Stimulated activated CD4-positive, alpha-beta T cell treated with anti-CD3 and anti-CD28 coated beads, Interleukin-15, amount 100 ng/mL, for 24 hours (primary cell): ENCODE measurements around the gene AP2A1.
A peak's percentile ranks its signal among the peaks of the same experiment; 100 is the strongest.
"Not testable (repeated sequence)": the region's sequence is repeated elsewhere in the genome, so short reads cannot be mapped to it uniquely, and the experiment has no call there.

ENCODE experiments used
- DNase-seq: peaks from one replicate; pipeline ENCODE4 v3.0.0-alpha.2; 2020

The AP2A1 gene

DNA sequence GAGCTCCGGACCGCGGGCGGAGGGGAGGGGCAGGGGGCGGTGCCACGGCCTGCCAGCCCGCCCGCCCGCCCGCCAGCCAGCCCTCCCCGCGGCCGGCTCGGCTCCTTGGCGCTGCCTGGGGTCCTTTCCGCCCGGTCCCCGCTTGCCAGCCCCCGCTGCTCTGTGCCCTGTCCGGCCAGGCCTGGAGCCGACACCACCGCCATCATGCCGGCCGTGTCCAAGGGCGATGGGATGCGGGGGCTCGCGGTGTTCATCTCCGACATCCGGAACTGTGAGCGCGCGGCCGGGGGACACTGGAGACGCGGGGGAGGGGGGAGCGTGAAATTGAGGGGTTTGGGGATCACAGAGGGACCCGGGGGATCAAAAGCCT is at the start of gene AP2A1:
TSS of gene AP2A1 (plus strand) at position 72 of the 370 bp plus-strand sequence. CDS start at position 205, 133 bp downstream.
- DNase-seq, result no peak

DNA sequence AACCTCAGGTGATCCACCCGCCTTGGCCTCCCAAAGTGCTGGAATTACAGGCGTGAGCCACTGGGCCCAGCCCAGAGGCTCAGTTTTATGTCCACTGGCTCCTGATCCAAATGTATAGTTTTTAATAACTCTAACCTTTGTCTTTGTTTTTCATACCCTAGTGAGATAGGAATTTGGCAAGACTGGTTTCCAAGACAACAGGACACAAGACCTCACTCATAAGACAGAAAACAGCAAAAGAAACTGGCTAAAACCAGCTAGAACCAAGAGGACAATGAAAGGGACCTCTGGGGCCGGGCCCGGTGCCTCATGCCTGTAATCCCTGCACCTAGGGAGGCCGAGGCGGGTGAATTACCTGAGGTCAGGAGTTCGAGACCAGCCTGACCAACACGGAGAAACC is 48.3 kb upstream of the AP2A1 start:
- no peak for DNase-seq

DNA sequence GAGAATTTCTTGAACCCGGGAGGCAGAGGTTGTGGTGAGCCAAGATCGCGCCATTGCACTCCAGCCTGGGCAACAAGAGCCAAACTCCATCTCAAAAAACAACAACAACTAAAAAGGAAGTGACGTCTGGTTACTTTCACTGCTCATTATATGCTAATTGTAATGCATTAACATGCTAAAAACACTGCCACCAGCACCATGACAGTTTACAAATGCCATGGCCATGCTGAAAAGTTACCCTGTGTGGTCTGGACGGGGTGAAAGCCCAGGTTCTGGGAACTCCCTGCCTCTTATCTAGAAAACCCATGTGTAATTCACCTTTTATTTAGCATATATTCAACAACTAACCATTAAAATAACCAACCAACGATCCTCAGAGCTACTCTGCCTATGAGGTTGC is 47.8 kb upstream of the AP2A1 start:
- no peak for DNase-seq

DNA sequence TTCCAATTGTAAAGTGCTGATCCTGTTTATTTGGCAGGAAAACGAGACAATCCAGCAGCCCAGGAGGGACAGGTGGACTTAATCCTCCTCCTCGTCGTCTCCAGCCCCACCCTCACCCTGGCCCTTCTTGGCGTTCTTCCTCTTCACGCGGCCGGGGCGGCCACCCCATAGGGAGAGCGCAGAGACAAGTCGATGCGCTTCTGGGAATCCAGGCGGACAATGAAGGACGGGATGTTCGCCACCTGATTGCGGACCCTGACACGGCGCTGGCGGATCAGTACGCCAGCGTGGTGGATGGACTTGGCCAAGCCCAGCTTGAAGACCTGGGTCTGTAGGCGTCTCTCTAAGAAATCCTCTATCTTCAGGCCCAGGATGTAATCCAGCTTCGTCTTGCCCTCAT is 47.4 kb upstream of the AP2A1 start:
- DNase-seq, result not testable (repeated sequence)

DNA sequence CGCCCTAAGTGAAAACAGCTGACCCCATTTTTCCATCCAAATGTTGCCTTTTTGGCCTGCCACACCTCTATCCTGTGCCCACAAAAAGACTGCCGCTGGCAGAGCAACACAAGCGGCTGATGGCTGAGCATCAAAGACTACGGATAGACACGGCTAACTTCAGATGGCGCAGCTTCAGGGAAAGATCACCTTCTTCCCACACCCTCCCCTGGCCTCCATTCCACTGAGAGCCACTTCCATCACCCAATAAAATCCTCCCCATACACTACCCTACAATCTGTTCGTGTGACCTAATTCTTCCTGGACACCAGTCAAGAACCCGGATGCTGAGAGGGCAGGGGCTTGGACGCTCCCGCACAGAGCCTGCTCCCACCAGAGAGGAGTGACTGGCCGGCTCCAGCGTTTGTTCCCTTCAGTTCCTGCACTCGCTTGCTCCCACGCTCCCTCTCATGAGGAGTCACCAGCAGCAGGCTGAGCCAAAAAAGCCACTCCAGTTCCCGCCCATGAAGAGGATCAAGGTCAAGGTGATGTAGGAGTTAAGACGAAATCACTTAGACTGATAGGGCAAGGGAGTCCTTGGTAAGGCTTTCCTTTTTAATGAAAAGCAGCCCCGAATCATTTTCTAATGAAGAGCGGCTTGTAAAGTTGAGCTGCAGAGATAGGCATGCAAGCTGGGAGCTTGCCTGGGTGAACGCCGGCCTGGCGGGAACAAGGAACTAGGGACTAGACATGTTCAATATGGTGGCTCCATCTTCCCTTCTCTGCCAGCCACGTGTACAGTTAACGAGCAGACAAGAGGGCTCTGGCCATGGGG is 39.4 kb upstream of the AP2A1 start:
- DNase-seq, result no peak

DNA sequence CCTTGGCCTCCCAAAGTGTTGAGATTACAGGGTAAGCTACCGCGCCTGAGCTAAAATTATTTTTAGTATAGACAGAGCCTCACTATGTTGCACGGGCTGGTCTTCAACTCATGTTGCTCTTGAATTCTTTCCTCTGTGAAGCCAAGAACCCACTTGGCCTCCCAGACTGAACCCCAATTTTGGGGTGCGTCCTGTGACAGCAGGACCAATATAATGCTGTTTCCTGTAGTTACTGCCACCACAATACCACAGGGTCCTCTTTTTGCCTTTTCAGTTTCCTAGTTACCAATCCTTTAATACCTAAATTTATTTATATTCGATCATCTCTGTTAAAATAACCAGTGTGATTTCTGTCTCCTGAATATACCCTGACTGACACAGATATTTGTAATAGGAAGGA is 36.6 kb upstream of the AP2A1 start:
- DNase-seq, result no peak

DNA sequence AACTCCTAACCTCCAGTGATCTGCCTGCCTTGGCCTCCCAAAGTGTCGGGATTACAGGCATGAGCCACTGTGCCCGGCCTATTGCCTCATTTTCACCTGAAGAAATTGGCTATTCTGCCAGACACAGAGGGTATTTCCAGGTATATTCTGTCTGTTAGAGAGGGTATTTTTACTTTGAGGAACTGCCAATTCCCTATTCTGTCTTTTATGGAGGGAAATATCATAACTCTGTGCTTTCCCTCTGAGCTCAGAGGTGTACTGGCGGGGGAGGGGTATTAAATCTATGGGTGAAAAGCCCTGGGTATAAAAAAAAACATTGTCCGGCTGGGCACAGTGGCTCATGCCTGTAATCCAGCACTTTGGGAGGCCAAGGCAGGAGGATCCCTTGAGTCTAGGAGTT is 28.5 kb upstream of the AP2A1 start:
- DNase-seq, result no peak

DNA sequence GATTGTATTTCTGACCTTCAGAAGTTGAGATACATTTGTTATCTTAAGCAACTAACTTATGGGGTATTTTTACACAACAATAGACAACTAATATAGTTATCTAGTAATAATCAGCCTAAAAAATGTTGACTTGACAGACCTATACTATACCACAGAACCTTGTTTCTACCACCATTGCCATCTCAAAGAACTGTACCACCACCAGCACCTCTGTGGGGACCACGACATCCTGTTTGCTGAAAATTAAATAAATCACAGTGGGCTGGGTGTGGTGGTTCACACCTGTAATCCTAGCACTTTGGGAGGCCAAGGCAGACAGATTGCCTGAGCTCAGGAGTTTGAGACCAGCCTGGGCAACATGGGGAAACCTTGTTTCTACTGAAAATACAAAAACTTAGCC is 27.7 kb upstream of the AP2A1 start:
- DNase-seq, result no peak

DNA sequence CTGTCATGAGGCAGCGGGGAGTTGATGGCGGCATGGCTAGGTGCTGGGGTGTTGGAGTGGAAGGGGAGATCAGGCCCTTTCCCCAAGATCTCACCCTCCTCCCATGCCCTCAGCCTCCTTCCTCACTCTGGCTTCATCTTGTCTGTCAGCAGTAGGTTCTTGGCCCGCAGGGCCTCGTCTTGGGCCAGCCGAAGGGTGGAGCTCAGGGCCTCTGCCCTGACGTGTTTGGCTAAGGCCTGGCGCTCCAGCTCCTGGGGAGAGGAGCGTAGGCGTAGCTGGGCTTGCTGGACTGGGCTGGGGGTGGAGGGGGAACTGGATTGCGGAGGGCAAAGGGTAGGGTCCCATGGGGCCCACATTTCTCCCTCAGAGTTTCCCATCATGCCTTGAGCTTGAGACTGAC is 26.9 kb upstream of the AP2A1 start:
- no peak for DNase-seq

DNA sequence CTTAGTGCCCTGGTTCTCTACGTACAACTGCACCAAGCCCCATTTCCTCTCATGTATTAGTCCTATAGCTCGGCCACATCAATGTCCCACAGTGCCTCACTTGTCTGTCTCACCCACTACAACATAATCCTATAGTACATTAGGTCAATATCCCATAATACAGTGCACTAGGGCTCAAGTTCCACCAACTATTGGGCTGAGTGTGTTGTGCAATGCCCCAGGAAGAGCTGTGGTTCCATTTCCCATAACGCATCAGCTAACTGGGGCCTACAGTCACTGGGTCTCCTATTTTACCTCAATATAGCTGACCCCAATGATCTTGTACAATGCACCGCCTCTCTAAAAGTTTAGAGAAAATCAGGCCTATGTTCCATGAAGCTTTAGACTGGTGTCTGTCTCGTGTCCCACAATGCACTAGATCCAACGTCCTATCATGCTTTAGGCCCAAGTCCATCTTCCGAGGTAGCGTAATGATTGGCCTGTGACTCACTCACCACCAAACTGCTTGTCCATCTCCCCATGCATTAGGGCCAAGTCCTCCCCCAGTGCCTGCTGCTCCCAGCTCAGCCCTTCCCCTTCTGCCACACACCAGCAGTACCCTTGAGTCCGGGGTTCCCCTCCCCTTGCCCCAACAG is 25.5 kb upstream of the AP2A1 start:
- no peak for DNase-seq

DNA sequence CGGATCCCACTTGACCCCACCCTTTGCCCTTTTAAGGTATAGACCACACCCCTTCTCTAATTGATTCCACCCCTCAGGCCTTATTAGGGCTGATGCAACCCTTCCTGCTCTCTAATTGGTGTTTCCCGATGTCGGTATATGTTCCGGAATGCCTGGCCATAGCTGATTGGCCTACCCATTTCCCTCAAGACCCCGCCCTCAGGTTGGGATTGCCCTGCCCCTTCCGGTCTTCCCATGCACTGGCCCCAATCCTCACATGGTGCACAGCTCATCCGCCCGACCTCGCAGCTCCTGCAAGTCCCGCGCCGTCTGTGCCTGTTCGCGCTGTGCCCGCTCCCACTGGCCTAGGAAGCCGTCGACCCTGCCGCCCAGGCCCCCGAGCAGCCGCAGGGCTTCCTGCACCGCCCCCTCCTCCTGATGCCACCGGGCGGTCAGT is 21.8 kb upstream of the AP2A1 start:
- DNase-seq, result no peak

DNA sequence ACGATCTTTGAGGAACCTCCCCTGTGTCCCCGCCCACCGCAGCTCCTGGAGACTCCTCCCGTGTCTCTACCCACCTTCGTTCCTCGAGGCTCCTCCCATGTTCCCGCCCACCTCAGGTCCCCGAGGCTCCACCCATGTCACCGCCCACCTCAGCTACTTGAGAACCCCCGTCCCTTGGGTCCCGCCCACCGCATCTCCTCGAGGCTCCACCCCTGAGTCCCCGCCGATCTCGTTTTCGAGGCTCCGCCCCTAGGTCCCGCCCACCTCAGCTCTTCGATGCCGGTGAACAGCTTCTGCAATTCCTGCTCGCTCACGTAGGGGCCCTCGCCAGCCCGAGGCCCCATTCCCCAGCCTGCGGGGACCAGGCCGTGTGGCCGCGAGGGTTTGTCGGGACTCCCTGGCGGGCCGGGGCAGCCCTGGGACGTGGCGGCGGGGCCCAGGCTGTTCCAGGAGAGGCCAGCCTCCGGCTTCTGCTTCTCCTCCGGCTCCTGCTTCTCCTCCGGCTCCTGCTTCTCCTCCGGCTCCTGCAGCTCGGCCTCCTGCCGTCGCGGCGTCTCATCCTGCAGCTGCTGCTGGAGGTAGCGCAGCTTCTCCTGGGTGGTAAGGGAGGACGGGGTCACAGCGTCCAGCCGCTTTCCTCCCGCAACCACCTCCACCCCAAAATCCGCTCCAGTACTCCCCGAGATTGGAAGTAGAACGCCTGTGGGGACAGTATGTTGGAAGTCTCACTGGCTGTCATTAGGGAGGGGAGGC is 20.4 kb upstream of the AP2A1 start:
- peak; percentile 74 for DNase-seq

DNA sequence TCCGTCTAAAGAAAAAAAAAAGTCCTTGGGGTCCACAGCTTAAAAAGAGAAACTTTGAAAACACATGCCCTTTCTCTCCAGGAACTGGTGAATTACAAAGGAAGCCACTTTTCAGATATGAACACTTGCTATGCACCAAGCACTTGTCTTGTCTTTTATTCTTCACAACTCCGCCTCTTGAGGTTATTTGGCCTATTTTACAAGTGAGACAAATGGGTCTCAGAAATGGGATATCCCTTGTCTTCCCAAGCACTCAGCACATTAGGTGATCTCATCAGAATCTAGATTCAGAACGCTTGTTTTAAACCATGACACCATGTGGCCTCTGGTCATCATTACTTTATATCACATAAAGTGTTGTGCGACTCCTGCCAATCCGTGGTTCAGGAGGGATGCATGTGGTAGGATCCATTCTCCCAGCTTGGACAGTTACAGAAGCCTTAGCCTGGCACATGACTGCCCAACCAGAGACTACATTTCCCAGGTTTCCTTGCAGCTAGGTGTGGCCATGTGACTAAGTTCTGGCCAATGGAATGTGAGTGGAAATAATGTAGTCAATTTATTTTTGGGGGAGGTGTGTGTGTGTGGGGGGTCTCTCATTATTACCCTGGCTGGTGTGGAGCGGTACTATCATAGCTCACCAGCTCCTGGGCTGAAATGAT is 17.6 kb upstream of the AP2A1 start:
- no peak for DNase-seq

DNA sequence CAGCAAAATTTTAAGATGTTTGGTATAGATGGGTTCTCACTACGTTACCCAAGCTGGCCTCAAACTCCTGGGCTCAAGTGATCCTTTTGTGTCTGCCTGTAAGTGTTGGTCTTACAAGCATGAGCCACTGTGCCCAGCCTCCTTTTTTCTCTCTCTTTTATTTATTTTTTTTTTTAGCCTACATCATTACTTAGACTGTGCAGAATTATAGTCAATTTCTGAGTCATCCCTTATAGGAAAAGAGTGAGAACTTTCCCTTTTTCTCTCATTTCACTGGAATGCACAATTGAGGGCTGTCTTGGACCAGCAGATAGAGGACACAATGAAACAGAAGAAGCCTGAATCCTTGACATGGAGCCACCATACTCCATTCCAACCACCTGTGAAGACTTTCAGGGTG is 17.0 kb upstream of the AP2A1 start:
- no peak for DNase-seq

DNA sequence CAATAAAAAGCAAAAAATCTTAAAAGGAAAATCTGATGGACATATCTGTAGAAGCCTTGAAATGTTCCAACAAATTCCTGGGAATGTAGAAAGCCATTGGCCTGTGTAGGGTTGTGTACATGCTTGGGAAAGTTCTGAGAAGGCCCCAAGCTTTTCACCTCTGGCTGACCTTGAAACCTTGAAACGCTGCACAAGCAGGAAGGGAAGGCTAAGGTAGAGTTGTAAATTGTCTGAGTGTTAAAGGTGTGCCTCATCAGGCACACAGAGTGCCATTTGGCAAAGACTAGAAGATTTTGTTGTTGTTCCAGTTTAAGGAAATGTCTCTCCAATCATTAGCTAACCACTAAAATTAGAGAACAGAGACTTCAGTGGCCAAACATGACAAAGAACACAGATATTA is 14.1 kb upstream of the AP2A1 start:
- DNase-seq, result no peak

DNA sequence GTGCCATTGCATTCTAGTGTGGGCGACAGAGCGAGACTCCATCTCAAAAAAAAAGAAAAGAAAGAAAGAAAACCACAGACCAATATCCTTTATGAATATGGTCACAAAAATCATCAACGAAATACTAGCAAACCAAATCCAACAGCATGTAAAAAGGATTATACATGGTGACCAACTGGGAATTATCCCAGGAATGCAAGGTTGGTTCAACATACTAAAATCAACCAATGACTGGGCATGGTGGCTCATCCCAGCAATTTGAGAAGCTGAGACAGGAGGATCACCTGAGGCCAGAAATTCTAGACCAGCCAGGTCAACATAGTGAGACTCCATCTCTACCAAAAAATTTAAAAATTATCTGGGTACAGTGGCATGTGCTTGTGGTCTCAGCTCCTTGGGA is 10.8 kb upstream of the AP2A1 start:
- DNase-seq, result no peak

DNA sequence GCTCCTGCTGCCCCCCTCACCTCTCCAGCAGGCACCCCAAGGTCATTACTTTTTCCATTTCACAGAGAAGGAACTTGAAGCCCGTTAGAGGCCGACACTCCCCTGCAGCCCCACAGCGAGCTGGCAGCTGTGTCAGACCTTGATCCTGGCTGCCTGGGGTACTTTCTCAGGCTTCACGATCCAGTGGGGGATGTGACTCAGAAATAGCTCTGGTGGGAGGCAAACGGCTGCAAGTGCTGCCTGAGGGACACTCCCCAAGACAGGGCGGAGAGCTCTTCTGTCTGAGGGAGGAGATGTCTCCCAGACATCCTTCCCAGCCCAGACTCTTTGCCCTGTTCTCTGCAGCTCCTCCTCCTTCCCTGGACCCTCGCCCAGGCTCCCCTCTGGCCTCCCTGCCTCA is 8.5 kb upstream of the AP2A1 start:
- DNase-seq, result no peak

DNA sequence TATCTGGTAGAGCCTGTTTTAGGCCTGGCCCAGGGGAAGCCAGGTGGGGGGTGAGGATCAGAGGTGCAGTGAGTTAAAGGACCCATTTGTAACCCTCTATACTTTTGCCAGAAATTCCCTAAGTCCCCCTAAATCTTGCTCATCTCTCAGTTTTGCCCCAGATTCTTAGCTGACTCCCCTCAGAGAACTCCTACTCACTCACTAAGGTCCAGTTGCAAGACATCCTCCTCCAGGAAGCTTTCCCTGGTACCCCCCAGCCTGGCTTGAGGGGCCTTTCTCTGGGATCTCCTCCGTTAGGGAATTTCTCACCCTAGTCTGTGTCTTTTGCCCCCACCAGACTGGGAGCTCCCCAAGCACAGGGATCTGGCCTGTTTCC is 5.6 kb upstream of the AP2A1 start:
- no peak for DNase-seq

DNA sequence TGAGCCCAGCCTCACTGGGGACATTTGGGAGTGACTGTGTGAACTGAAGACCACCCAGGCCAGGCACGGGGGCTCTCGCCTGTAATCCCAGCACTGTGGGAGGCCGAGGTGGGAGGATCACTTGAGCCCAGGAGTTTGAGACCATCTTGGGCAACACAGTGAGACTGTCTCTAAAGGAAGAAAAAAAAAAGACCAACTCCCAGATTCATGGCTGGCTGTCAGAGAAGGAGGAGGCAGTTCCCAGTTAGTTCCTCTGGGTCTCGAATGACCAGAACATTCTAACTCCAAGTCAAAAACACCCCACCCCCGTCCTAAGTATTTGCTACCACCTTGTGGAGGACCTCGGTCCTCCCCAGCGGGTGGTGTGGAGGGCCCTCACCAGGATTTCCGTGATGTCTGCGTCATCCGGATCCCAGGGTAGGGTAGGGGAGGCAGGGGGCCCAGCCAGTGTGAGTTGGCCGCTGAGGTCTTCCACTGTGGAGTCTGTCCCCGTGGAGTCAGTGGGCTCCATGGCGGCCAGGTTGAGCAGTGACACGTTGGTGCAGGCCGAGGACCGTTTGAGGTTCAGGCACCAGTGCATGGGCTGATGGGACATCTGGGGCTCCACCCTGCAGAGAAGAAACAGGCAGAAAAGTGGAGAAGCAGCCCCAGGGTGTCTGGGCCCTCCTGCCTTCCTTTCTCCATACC is 5.0 kb upstream of the AP2A1 start:
- peak; percentile 11 for DNase-seq

DNA sequence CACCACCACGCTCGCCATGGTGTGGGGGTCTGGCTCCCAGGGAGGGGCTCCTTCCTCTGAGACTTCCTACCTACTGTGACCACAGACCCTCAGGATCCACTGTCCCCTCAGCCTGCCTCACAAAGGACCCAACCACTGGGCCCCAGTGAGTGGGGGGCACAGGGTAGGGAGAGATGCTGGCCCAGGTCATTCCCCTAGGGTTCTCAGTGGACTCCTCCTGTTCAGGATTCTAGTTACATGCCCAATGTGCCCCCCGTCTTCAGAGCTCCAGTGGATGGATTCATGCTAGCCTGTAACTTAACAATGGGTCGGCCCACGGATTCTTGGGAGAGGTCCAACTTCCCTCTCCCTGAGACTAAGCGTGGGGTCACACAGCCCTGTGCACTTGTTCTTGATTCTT is 3.6 kb upstream of the AP2A1 start, which contains the start of gene TSKS:
TSS of gene TSKS (minus strand) at position 77 of the 400 bp plus-strand sequence. CDS start at position 18, 59 bp downstream.
- DNase-seq, result no peak

DNA sequence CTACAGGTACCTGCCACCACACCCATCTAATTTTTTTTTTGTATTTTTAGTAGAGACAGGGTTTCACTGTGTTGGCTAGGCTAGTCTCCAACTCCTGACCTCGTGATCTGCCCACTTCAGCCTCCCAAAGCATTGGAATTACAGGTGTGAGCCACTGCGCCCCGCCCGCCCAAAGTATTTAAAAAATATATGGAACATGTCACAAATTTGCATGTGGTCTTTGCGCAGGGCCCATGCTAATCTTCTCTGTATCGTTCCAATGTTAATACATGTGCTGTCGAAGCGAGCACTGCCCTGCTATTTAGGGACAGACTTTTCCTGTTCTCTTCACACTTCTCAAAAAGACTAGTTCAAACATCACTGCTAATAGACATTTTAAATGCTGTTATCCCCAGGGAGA is 2.5 kb upstream of the AP2A1 start:
- DNase-seq, result no peak

DNA sequence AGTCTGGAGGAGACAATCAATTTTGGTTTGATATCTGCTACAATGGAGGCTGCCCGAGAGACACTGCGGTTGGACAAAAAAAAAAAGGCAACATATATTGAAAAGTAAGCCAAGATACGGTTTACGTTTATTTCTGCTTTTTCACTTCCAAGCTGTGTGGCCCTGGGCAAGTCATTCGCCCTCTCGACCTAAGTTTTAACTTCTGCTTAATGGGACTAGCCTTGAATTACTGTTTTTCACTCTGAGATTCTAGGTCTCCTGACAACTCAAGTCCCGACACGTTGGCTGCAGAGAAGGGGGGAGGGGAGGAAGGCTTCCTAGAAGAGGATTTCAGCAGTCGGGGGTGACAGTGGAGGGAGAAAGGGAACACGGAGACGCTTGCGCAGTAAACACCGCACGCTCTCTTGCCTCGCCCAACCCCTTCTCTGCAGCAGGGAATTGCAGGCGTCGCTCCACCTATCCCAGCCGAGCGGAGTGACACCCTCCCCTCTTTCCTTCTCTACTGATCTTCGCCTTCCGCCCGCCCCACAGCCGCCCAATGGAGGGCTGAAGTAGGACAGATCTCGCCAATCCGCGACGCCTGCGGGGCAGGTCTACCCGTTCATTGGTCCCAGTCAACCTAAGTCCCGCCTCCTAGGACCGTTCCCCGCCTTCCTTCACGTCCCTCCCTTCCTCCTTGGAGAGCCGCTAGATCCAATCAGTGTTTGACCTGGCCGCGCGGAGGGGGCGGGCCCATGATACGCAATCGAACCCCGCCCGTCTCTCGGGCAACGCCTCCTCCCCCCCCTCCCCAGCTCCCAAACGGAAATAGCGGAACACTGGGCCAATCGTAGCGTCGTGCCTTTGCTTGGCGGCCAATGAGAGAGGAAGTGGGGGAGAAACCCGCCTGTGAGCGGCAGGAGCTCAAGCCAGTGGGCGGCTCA is 533 bp upstream of the AP2A1 start:
- DNase-seq, result peak; percentile 99
